ENCODE results near the gene DIO1. TPM values are rescaled to one million over a fixed set of nuclear protein-coding genes. Genes with fewer than 3 reads are reported as not detected.

Gene DIO1
- total and polyA plus RNA-seq, 9 of the 15 experiments (the other 6 are each of a cell fraction or from before 2014, with no cell fraction given): not detected

DNA sequence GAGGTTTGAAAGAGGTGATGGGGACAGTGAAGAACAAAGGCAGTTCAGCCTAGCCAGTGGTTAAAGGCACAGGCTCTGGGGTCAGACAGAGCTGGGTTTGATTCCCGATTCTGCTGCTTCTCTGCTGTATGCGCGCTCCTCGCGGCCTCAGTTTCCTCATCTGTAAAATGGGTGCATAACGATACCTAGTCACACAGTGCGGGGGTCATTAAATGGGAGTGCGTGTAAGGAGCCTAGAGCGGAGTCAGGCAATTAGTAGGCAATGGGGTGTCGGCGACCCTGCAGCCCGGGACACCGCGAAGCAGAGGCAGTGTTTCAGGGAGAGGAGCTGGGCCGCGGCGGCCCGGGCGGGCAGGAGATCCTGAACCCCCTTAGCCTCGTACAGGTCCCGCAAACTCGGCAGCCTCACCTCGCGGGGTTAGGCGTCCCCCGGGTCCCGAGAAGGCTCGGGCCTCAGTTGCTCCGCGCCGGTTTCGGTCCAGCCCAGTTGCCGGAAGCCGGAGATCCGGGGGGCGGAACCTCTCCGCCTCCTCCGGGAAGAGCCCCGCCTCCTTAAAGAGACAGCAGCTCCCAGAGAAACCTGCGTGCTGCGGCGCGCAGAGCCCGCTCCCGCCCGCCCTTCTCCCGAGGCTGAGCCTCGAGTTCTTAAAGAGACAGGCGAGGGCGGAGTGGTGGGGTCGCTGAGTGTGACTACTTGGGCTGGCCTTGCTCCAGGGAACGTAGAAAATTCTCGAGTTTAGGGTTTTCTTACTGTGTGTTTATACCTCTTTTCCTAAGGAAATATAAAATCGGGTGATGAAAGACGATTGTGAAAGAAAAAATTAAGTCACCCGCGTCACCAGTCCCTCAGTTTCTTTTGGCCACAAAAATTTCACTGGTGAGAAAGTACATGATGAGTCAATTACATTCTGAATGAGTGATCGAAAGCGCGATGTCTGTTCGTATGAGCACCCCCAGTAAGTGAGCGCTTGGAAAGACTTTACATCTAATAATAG lies 4.4 kb upstream of the DIO1 start, which contains the start of gene YIPF1 (continued):
- TF ChIP-seq KAT7 (CRISPR knock-in tag; IDR thresholded peaks at IDR 0.05; ENCODE audit: borderline replicate concordance) (0 out of 2 replicates have a peak, but pooled peaks have one; percentile 75), CEBPB (tag; IDR thresholded peaks at IDR 0.05) (peak; percentile 40; the same call in 1 of the 2 replicates), POLR2AphosphoS5 (IDR thresholded peaks at IDR 0.05; ENCODE audit: control insufficient read depth, insufficient read depth, low read depth, low read length) (peak; percentile 48; the same call in 1 of the 2 replicates), MED1 (CRISPR knock-in tag; IDR thresholded peaks at IDR 0.05; ENCODE audit: borderline replicate concordance) (0 out of 2 replicates have a peak, but pooled peaks have one; percentile 67), L3MBTL2 (IDR thresholded peaks at IDR 0.05) (peak; percentile 57), SMARCA4 (IDR thresholded peaks at IDR 0.05) (peak; percentile 17; the same call in 1 of the 2 replicates), CHD2 (IDR thresholded peaks at IDR 0.05; ENCODE audit: low read depth, low read length) (peak; percentile 12; the same call in 1 of the 2 replicates), MAFK (IDR thresholded peaks at IDR 0.05; ENCODE audit: low read length) (0 out of 2 replicates have a peak, but pooled peaks have one; percentile 12), PCBP1 (IDR thresholded peaks at IDR 0.05; ENCODE audit: low read depth, low read length, poor library complexity, severe bottlenecking) (peak; percentile 80), GTF2A2 (tag; IDR thresholded peaks at IDR 0.05) (peak; percentile 56), POLR2B (IDR thresholded peaks at IDR 0.05; ENCODE audit: low read depth, partially characterized antibody) (peak; percentile 58), PHB2 (IDR thresholded peaks at IDR 0.05; ENCODE audit: low read depth) (0 out of 2 replicates have a peak, but pooled peaks have one; percentile 33), ZNF134 (CRISPR knock-in tag; conservative IDR thresholded peaks at IDR 0.05) (0 out of 2 replicates have a peak, but pooled peaks have one; percentile 18), CREBBP (IDR thresholded peaks at IDR 0.05; ENCODE audit: low read depth, low read length) (no peak), MTA1 (IDR thresholded peaks at IDR 0.05; ENCODE audit: borderline replicate concordance) (peak; percentile 76), ELF2 (CRISPR knock-in tag; IDR thresholded peaks at IDR 0.05) (0 out of 2 replicates have a peak, but pooled peaks have one; percentile 60), BCOR (IDR thresholded peaks at IDR 0.05) (peak; percentile 100), NFIX (CRISPR knock-in tag; IDR thresholded peaks at IDR 0.05; ENCODE audit: low read depth) (no peak), ZNF143 (CRISPR knock-in tag; IDR thresholded peaks at IDR 0.05) (peak; percentile 23; the same call in 1 of the 2 replicates), RCOR1 (IDR thresholded peaks at IDR 0.05; ENCODE audit: borderline replicate concordance in 1 of 2, low read depth in 2 of 2, low read length in 2 of 2) (peak; percentile 94 to 99), TAL1 (IDR thresholded peaks at IDR 0.05) (0 out of 2 replicates have a peak, but pooled peaks have one; percentile 11), RBBP5 (IDR thresholded peaks at IDR 0.05; ENCODE audit: borderline replicate concordance, insufficient read depth, low read length, poor library complexity, severe bottlenecking) (peak; percentile 97), RBM22 (IDR thresholded peaks at IDR 0.05; ENCODE audit: low read depth, low read length, poor library complexity, severe bottlenecking) (no peak), ZNF76 (CRISPR knock-in tag; IDR thresholded peaks at IDR 0.05; ENCODE audit: borderline replicate concordance) (peak; percentile 15; the same call in 1 of the 2 replicates), ZNF830 (CRISPR knock-in tag; IDR thresholded peaks at IDR 0.05) (0 out of 2 replicates have a peak, but pooled peaks have one; percentile 26), ZSCAN29 (IDR thresholded peaks at IDR 0.05) (0 out of 2 replicates have a peak, but pooled peaks have one; percentile 37), POLR2A (conservative IDR thresholded peaks at IDR 0.05) (peak; percentile 78), ZBED1 (IDR thresholded peaks at IDR 0.05) (no peak)
- TF ChIP-seq, protein P1, sequence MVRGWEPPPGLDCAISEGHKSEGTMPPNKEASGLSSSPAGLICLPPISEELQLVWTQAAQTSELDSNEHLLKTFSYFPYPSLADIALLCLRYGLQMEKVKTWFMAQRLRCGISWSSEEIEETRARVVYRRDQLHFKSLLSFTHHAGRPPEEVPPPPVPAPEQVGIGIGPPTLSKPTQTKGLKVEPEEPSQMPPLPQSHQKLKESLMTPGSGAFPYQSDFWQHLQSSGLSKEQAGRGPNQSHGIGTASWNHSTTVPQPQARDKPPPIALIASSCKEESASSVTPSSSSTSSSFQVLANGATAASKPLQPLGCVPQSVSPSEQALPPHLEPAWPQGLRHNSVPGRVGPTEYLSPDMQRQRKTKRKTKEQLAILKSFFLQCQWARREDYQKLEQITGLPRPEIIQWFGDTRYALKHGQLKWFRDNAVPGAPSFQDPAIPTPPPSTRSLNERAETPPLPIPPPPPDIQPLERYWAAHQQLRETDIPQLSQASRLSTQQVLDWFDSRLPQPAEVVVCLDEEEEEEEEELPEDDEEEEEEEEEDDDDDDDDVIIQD (CRISPR knock-in tag; IDR thresholded peaks at IDR 0.05): 0 out of 2 replicates have a peak, but pooled peaks have one; percentile 16
